Measurements from ENCODE around the gene CD248.
A peak's percentile ranks its signal among the peaks of the same experiment; 100 is the strongest.
"Not testable (repeated sequence)": the region's sequence is repeated elsewhere in the genome, so short reads cannot be mapped to it uniquely, and the experiment has no call there.

CD248 gene

DNA sequence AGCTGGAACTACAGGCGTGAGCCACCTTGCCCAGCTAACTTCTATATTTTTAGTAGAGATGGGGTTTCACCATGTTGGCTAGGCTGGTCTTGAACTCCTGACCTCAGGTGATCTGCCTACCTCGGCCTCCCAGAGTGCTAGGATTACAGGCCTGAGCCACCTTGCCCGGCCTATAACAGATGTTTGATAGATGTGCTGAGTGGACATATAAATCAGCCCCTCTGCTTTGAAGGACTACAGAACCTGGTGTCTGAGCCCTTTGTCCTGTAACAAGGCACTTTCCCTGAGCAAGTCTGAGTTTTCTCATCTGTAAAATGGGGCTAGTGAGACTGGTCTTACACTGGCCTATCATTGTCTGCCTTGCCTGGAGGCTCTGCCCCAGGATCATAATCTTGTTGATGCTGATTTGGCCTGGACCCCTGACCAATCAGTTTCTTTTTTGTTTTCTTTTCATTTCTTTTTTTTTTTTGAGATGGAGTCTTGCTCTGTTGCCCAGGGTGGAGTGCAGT lies 12.4 kb upstream of the CD248 start:
- no peak for DNase-seq (ENCODE audit: low read depth in 3 of 3)

- peak; percentile 61 to 69 (median 67) for DNase-seq (ENCODE audit: low read depth in 3 of 3)
These were observed 11.7 kb upstream of the CD248 start for GRCh38 chr11:66328302-66329144.

DNA sequence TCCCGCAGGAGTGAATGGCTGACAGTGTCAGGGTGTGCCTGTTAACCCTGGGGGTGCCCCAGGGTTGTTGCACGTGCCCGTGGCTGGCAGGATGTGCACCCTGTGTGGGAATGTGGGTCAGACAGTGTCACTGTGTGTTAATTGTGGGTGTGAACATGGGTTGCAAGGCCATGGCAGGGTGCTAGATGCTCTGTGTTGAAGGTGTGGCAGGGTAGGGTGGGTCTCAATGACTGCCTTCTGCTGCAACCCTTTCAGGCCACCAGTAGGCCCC lies 11.1 kb upstream of the CD248 start:
- DNase-seq (ENCODE audit: low read depth in 3 of 3): no peak

DNA sequence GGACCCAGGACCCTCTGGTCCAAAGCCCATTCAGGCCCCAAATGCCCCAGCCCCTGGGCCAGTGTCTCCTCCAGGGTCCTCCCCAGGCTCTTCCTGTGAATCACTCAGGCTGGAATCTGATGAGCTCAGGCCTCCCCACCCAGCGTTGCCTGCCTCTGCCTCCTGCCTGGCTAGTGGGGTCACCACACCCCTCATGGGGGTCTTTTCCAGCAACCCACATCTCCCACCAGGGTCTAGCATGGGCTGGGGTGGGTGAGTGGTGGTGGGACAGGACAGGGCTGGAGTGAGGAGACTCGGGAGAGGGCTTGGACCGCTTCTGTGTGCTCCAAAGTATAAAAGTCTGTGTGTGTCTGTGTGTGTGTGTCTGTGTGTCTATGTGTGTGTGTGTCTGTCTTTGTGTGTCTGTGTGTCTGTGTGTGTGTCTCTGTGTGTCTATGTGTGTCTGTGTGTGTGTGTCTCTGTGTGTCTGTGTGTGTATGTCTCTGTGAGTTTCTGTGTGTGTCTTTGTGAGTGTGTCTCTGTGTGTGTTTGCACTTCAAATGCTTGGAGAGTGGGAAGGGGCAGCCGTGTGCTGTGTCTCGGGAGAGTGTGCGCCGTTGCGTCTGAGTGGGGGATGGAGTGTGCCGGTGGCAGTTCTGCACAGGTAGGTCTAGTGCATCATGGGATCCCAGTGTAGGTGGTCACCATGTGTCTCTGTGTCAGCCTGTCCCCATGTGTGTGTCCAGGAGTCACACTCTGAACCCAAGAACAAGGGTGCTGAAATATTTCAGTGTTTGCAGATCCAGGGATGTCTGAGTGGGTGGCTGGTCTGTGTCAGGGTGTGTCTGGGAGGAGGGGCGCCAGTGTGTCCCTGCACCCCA lies 10.6 kb upstream of the CD248 start:
- no peak for DNase-seq (ENCODE audit: low read depth in 3 of 3)

GRCh38 chr11:66326261-66327111 lies 9.6 kb upstream of the CD248 start:
- no peak for DNase-seq (ENCODE audit: low read depth in 3 of 3)

DNA sequence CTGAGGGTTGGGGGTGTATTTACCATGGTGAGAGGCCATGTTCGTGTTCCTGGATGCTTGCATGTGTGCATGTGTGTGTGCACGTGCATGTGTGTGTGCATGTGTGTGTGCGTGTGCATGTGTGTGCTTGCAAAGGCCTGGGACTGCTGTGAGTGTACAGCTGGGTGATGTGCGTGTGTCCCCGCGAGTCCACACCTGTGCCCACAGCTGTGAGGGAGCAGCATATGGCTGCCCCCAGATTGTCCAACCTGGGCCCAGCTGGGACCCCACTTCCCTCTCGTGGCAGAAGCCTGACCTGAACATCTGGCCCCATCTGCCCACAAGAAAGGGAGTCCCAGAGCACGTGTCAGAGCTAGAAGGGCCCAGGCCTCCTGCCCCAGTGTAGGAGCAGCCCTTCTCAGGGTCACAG lies 8.4 kb upstream of the CD248 start:
- no peak for DNase-seq (ENCODE audit: low read depth in 3 of 3)

DNA sequence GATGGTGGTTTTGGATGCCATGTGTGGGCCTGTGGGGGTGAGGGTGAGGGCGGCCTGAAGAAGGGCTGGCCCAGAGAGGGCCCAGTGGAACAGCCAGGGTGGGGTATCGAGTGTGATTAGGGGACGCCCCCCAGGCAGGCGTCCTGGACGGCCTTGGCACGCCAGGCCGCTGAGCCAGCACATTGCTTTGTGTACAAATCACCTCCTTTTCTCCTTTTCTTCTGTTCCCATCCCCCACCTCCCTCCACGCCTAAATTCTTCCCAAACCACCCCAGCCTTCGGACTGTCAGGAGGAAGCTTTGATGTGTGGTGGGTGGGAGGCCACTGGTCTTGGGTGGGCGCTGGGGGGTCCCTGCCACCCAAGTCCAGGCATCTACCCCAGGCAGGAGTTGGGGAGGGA lies 7.8 kb upstream of the CD248 start:
- no peak for DNase-seq (ENCODE audit: low read depth in 3 of 3)

- DNase-seq (ENCODE audit: low read depth in 3 of 3): no peak
These were observed 6.8 kb upstream of the CD248 start for GRCh38 chr11:66323684-66324083.

GRCh38 chr11:66322732-66323427 lies 6.0 kb upstream of the CD248 start:
- no peak for DNase-seq (ENCODE audit: low read depth in 3 of 3)

DNA sequence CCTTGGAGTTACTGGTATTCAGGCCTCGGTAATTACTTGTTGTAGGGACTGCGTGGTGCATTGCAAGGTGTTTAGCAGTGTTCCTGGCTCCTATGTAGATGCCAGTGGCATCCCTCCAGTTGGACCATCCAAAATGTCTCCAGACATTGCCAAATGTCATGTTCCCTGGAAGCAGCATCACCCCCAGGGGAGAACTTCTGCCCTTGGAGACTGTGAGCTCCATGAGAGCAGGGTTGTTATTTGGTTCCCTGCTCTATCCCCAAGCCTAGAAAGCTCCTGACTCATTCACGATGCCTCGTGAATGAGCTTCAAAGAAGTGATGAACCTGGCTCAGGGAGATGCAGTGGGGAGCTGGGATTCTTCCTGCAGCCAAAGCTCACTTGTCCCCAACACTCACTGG lies 4.8 kb upstream of the CD248 start:
- DNase-seq (ENCODE audit: low read depth in 3 of 3): no peak

GRCh38 chr11:66320748-66321147 lies 3.9 kb upstream of the CD248 start:
- DNase-seq (ENCODE audit: low read depth in 3 of 3): not testable (repeated sequence)

DNA sequence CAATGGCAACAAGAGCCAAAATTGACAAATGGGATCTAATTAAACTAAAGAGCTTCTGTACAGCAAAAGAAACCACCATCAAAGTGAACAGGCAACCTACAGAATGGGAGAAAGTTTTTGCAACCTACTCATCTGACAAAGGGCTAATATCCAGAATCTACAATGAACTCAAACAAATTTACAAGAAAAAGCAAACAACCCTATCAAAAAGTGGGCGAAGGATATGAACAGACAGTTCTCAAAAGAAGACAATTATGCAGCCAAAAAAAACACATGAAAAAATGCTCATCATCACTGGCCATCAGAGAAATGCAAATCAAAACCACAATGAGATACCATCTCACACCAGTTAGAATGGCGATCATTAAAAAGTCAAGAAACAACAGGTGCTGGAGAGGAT lies 3.4 kb upstream of the CD248 start:
- DNase-seq (ENCODE audit: low read depth in 3 of 3): not testable (repeated sequence)

- DNase-seq (ENCODE audit: low read depth in 3 of 3): no peak
These were observed 1.7 kb upstream of the CD248 start for GRCh38 chr11:66318600-66318970.

DNA sequence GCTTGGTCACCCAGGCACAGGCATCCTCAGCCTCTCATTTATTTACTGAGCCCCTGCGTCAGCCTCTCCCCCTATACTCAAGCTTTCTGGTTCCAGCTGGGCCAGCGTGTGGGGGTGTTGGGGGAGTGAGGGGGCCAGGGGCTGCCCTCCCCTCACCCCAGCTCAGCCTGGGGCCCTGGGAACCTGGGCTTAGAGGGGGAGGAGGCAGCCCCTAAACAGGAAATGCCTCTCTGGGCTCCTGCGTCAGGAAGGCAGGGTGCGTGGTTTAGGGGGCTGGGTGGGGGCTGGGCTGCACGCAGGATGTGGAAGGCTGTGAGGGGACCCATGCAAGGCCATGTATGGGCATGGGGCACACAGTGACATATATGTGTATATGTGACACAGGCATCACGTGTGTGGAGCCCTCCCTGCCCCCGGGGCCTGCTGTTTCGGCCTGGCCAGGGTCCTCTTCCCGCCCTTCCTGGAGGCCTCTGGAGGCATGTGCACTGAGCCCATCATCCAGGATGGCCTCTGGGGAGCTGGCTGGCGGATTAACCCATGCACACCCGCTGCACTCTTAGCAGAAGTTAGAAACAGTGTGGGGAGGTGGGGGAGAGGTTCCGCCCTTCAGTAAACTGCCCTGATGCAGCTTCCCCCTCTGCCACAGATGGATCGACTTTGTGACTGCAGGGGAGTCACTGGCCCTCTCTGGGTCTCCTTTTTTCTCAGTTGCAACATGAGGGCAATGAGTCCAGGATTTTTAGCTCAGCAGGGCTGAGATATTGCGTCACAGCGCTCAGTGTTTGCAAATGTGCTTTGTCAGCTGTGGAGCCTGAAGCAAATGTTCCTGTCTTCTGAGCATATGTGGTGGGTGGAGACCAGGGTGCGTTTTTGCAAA lies 1.1 kb upstream of the CD248 start:
- no peak for DNase-seq (ENCODE audit: low read depth in 3 of 3)

- no peak for DNase-seq (ENCODE audit: low read depth in 3 of 3)
These were observed 478 bp upstream of the CD248 start for GRCh38 chr11:66317322-66317722.

- DNase-seq (ENCODE audit: low read depth in 3 of 3): no peak
These were observed 678 bp downstream of the CD248 start for GRCh38 chr11:66315921-66316811.

GRCh38 chr11:66315498-66315885 lies 1.4 kb downstream of the CD248 start:
- no peak for DNase-seq (ENCODE audit: low read depth in 3 of 3)

DNA sequence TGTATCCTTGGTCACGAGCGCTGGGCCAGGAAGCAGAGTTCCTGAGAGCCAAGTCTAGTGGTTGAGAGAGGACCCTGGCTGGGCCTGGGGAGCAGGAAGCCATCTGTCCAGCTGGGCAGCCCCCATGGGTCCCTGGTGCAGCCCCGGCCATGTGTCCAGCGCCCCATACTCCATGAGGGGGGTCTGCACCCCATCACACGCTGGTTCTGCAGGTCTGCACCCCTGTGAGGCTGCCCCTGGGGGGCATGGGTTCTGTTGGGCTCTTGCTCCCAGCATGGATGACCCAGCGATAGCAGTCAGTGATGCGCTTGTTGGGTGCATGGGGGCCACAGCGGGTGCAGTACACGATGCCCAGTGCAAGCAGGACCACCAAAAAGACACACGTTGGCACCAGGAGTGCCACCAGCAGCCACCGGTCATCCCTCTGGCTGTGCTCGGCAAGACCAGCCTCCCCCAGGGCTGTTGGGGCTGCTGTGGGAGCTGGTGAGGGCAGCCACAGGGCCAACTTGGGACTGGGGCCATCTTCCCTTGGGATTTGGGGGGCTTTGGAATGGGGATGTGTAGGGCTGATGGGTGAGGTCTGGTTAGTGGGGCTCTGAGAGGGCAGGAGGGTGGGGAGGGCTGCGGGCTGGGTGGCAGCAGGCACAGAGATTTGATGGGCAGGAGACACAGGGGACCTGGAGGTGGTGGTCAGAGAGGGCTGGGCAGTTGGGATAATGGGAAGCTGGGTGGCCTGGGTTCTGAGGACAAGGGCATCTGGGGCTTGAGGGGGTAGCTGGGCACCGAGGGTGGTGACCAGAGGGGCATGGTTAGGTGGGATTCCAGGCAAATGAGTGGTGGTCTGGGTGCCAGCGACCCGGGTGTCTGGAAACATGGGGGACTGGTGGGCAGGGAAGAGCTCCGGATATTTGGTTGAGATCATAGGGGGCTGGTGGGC lies 2.0 kb downstream of the CD248 start:
- DNase-seq (ENCODE audit: low read depth in 3 of 3): no peak

DNA sequence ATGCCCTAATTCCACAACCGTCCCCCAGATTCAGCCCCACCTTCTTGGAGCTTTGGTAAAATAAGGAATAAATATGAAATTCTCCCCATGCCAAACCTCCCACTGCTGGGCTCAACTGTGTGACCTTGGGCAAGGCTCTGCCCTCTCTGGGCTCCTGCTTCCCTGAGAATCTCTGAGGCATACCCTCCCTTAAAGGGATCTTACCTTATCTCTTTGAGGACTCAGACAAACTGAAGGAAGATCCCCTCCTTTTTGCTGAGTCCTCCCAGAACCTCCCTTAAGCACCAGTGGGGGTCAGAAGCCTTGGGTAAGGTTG lies 2.7 kb downstream of the CD248 start:
- no peak for DNase-seq (ENCODE audit: low read depth in 3 of 3)

Data from stimulated activated CD4-positive, alpha-beta T cell treated with anti-CD3 and anti-CD28 coated beads, TNF-alpha, amount 100 ng/mL, for 4 hours (primary cell).